Measurements from ENCODE around the gene DHX58. TPM values are rescaled to one million over a fixed set of nuclear protein-coding genes. Genes with fewer than 3 reads are reported as not detected.
A peak's percentile ranks its signal among the peaks of the same experiment; 100 is the strongest.

Gene DHX58
- total RNA-seq, 4 donors from 2014 or later: 12.9 to 21.3 (median 16.2) TPM

DNA sequence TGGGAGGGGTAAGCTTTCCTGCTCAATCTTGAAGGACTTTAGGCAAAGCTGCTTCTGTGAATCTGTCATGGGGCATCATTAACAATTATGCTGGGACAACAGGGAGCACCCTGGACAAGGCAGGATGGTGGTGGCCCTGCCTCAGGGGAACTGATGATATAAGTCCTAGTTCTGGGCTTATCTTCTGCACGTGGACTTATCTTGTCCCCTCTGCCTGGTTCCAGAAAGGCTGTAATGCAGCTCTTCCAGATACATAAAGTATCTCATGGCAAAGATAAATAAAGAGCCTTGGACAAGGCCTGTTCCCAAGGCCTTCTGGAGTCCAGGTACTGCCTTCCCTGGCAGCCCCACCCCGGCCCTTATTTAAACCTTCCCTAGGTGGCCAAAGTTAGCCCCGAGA is 8.2 kb downstream of the DHX58 start:
- intact Hi-C loops (cut with DNase I; ENCODE audit: low total_unique reads): no loop called here
- H3K27ac ChIP-seq: no peak overlapping the region
- no peaks in the 10 kb centered on the region for H3K9me3 ChIP-seq
- H3K4me3 ChIP-seq: no peak overlapping the region
- DNase-seq: no peak
- H3K27me3 ChIP-seq: no peaks in the 10 kb centered on the region
- TF ChIP-seq, protein P1, sequence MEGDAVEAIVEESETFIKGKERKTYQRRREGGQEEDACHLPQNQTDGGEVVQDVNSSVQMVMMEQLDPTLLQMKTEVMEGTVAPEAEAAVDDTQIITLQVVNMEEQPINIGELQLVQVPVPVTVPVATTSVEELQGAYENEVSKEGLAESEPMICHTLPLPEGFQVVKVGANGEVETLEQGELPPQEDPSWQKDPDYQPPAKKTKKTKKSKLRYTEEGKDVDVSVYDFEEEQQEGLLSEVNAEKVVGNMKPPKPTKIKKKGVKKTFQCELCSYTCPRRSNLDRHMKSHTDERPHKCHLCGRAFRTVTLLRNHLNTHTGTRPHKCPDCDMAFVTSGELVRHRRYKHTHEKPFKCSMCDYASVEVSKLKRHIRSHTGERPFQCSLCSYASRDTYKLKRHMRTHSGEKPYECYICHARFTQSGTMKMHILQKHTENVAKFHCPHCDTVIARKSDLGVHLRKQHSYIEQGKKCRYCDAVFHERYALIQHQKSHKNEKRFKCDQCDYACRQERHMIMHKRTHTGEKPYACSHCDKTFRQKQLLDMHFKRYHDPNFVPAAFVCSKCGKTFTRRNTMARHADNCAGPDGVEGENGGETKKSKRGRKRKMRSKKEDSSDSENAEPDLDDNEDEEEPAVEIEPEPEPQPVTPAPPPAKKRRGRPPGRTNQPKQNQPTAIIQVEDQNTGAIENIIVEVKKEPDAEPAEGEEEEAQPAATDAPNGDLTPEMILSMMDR (IDR thresholded peaks at IDR 0.05): no peak
- no peak for TF ChIP-seq POLR2A (IDR thresholded peaks at IDR 0.05)
- no peaks in the 10 kb centered on the region for H3K4me1 ChIP-seq
- no peaks in the 10 kb centered on the region for H3K36me3 ChIP-seq

DNA sequence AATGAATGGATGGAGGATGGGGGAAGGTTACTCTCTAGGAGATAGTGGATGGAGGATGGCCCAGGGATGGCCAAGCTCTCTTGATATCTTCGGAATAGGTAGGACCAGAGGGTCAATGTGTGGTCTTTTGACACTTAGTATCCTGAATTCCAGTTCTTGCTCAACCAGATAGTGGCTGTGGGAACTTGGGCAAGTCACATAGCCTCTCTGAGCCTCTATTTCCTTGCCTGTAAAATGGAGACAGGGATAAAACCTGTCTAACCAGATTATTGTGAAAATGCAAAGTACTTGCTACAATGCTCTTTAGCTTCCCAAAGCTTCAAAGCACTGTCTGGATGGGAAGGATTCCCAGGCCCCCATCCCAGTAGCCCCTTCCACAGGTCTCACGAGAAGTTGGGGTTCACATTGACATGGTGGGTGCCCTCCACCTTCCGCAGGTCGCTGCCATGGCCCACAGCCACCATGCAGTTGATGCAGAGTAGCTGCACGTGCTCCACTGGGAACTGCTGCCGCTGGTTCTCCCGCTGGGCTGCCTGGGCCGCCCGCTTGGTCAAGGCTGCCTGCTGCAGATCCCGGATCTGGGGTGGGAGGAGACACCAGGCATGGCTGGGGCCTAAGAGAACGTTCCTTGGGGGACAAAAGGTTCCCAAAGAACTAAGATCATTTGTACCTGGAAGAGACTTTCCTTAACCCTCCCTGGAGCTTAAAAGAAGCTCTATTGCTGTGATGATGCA is 9.1 kb downstream of the DHX58 start:
- no peaks in the 10 kb centered on the region for H3K36me3 ChIP-seq
- intact Hi-C loops (cut with DNase I; ENCODE audit: low total_unique reads): no loop called here
- peaks cover 0 to under 1% of the 10 kb centered on the region in 2 donors for H3K27me3 ChIP-seq
- TF ChIP-seq POLR2A (IDR thresholded peaks at IDR 0.05): no peak
- TF ChIP-seq, protein P1 (IDR thresholded peaks at IDR 0.05): no peak
- DNase-seq: no peak
- no peaks in the 10 kb centered on the region for H3K9me3 ChIP-seq
- H3K4me1 ChIP-seq: no peaks in the 10 kb centered on the region
- no peak overlapping the region for H3K4me3 ChIP-seq
- no peak overlapping the region for H3K27ac ChIP-seq

DNA sequence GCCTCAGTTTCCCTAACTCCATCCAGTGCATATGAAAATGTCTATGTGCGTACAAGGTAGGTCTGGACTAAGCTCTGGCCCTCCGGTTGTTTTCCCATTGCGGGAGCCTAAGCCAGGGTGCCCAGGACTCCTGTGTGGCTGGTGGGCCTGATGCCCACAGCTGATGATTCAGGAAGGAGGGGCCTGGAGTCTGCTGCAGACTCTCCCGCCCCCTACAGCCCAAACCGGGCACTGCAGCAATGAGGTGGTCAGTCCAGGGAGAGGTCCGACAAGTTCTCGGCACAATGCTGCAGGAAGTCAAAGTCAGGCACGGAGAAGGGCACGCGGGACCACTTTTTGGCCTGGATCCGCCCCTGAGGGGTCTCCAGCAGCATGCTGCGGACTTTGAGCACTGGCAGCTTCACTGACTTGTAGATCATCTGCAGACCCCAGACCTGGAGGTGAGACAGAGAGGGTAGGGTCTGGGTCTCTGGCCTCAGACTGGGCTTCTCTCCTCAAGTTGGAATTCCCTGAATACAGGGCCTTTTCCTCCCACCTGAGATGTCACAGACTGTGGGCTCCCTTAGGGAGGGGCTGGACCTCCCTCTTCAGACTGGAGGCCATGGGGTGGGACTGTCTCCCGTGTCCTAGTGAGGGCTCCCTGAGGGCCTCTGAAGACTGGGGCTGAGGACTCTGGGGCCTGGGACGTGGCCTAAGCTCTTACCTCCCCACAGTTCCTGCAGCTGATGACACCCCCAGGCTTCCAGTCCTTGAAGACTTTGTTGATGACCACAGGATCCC is 10.8 kb downstream of the DHX58 start:
- no peak overlapping the region for H3K27ac ChIP-seq
- H3K4me3 ChIP-seq: no peak overlapping the region
- intact Hi-C loops (cut with DNase I; ENCODE audit: low total_unique reads): no loop called here
- peak; percentile 59 to 65 for DNase-seq
- TF ChIP-seq, protein P1 (IDR thresholded peaks at IDR 0.05): peak; percentile 21 to 65 (median 56)
- TF ChIP-seq POLR2A (IDR thresholded peaks at IDR 0.05): no peak
- no peaks in the 10 kb centered on the region for H3K9me3 ChIP-seq
- H3K4me1 ChIP-seq: peaks cover 0 to 7% of the 10 kb centered on the region in 2 donors
- H3K27me3 ChIP-seq: peaks cover 3 to 14% of the 10 kb centered on the region in 2 donors
- no peaks in the 10 kb centered on the region for H3K36me3 ChIP-seq

DNA sequence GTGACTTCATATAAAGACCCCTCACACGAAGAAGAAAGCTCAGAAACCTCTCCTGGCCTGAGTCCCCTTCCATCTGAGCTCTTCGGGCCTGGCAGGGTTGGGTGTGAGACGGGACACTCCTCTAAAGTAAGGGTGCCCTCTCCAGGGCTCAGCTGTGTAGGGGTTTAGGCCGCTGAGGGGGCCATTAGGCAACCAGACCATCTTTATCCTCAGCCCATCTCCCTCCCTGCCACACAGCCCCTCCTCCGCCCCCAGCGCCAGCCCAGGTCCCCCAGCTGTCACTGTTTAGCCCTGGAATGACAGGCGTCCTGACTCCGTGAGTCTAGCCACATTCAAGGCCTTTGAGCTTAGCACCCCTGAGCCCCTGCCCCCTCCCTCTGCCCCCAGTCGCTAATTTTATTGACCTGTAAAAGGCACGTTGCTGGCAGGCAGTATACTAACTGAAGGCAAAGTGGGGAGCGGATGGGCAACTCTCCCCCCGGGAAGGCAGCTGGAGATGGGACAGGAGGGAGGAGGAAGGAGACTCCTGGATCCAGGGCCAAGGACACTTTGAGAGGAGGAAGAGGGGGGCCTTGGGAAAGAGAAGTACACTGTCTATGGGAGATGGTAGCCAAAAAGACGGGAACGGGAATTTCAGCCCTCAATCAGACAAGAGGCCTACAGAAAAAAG is 13.6 kb downstream of the DHX58 start:
- no peak for TF ChIP-seq POLR2A (IDR thresholded peaks at IDR 0.05)
- TF ChIP-seq, protein P1 (IDR thresholded peaks at IDR 0.05): no peak

More for the DNA sequence above, 13.6 kb downstream of the DHX58 start:
- intact Hi-C loops (cut with DNase I; ENCODE audit: low total_unique reads): no loop called here
- H3K9me3 ChIP-seq: no peaks in the 10 kb centered on the region
- H3K4me1 ChIP-seq: peaks cover 0 to 7% of the 10 kb centered on the region in 2 donors
- DNase-seq: no peak
- no peak overlapping the region for H3K27ac ChIP-seq
- no peak overlapping the region for H3K4me3 ChIP-seq
- peaks cover 3 to 14% of the 10 kb centered on the region in 2 donors for H3K27me3 ChIP-seq
- no peaks in the 10 kb centered on the region for H3K36me3 ChIP-seq

Data from uterus (tissue), 4 donors.